Peyer's patch (tissue), 4 donors: ENCODE data around the gene CLEC4M.

Experiments used
- POLR2A ChIP-seq, 2 donors: fragments of 450-650 bp; IDR thresholded peaks; one replicate each; pipeline ENCODE4 v1.5.1; 2017; ENCODE audit warnings: antibody characterized with exemption in 2 of 2, mild to moderate bottlenecking in 2 of 2, moderate library complexity in 2 of 2
- TF ChIP-seq, protein P1 (sequence below), 6 experiments: fragments of 450-650 bp in 4 of 6; fragments of 200-600 bp in 2 of 6; sonication (generic) in 1 of 6; IDR thresholded peaks; one replicate each; pipeline ENCODE4 v1.5.1; 2017 to 2019; ENCODE audit warnings: antibody characterized with exemption in 6 of 6, mild to moderate bottlenecking in 3 of 6, moderate library complexity in 1 of 6

GRCh38 chr19:7746903-7747884, 15.8 kb upstream of the CLEC4M start, which contains the start of gene CD209:
- no peak for TF ChIP-seq POLR2A (IDR thresholded peaks at IDR 0.05)
- TF ChIP-seq, protein P1, sequence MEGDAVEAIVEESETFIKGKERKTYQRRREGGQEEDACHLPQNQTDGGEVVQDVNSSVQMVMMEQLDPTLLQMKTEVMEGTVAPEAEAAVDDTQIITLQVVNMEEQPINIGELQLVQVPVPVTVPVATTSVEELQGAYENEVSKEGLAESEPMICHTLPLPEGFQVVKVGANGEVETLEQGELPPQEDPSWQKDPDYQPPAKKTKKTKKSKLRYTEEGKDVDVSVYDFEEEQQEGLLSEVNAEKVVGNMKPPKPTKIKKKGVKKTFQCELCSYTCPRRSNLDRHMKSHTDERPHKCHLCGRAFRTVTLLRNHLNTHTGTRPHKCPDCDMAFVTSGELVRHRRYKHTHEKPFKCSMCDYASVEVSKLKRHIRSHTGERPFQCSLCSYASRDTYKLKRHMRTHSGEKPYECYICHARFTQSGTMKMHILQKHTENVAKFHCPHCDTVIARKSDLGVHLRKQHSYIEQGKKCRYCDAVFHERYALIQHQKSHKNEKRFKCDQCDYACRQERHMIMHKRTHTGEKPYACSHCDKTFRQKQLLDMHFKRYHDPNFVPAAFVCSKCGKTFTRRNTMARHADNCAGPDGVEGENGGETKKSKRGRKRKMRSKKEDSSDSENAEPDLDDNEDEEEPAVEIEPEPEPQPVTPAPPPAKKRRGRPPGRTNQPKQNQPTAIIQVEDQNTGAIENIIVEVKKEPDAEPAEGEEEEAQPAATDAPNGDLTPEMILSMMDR (IDR thresholded peaks at IDR 0.05), result no peak
